T follicular helper cell (primary cell): Measurements from ENCODE around the gene CARD9.

ENCODE experiments used
- DNase-seq: peaks from one replicate; pipeline ENCODE4 v3.0.0-alpha.2; 2020; ENCODE audit warnings: low read depth

CARD9 gene

GRCh38 chr9:136401173-136401922, 27.9 kb upstream of the CARD9 start:
- DNase-seq = no peak

GRCh38 chr9:136400038-136400834, 26.8 kb upstream of the CARD9 start, which contains the start of gene SNAPC4:
TSS of gene SNAPC4 (minus strand) at chr9:136400170. CDS start at chr9:136398428, 1,742 bp downstream.
- DNase-seq = peak; percentile 80

GRCh38 chr9:136399176-136400037, 25.9 kb upstream of the CARD9 start:
- no peak for DNase-seq

- no peak for DNase-seq
Observed at GRCh38 chr9:136398286-136398685, 24.8 kb upstream of the CARD9 start.

- DNase-seq = no peak
Observed at GRCh38 chr9:136397643-136398042, 24.2 kb upstream of the CARD9 start.

GRCh38 chr9:136396219-136396515, 22.7 kb upstream of the CARD9 start:
- no peak for DNase-seq

GRCh38 chr9:136395345-136396218, 22.1 kb upstream of the CARD9 start:
- DNase-seq = no peak

- DNase-seq = no peak
Observed at GRCh38 chr9:136395020-136395340, 21.5 kb upstream of the CARD9 start.

GRCh38 chr9:136394312-136395019, 21.0 kb upstream of the CARD9 start:
- no peak for DNase-seq

- DNase-seq = no peak
Observed at GRCh38 chr9:136393531-136393930, 20.1 kb upstream of the CARD9 start.

- no peak for DNase-seq
Observed at GRCh38 chr9:136392538-136393449, 19.3 kb upstream of the CARD9 start.

- DNase-seq = no peak
Observed at GRCh38 chr9:136391737-136392537, 18.5 kb upstream of the CARD9 start.

- no peak for DNase-seq
Observed at GRCh38 chr9:136389396-136389795, 15.9 kb upstream of the CARD9 start.

- DNase-seq = no peak
Observed at GRCh38 chr9:136387217-136387616, 13.7 kb upstream of the CARD9 start.

GRCh38 chr9:136386018-136386417, 12.5 kb upstream of the CARD9 start:
- DNase-seq = no peak

- DNase-seq = peak; percentile 36
Observed at GRCh38 chr9:136385015-136385414, 11.5 kb upstream of the CARD9 start.

- no peak for DNase-seq
Observed at GRCh38 chr9:136383436-136383835, 10.0 kb upstream of the CARD9 start.

GRCh38 chr9:136381966-136382513, 8.6 kb upstream of the CARD9 start:
- DNase-seq = no peak

- no peak for DNase-seq
Observed at GRCh38 chr9:136381311-136381710, 7.8 kb upstream of the CARD9 start.
